NT2/D1 (cell line): ENCODE data around the gene PIK3C2G.

ENCODE experiments used
- DNase-seq: peaks from one replicate; pipeline ENCODE4 v3.0.0-alpha.2; 2011; ENCODE audit warnings: low read depth, low spot score
- H3K27me3 ChIP-seq: 2 replicates; pipeline ENCODE4 v1.6.0; 2011; ENCODE audit warnings: mild to moderate bottlenecking; ENCODE audit not compliant: insufficient read length, insufficient read depth
- H3K36me3 ChIP-seq: 2 replicates; pipeline ENCODE4 v1.6.1; 2011; ENCODE audit warnings: mild to moderate bottlenecking, low read length, mixed read lengths; ENCODE audit not compliant: insufficient read depth, insufficient read length
- H3K4me1 ChIP-seq: 2 replicates; pipeline ENCODE4 v1.5.1; 2011; ENCODE audit not compliant: insufficient read depth, insufficient read length
- H3K4me3 ChIP-seq: 2 replicates; pipeline ENCODE4 v1.5.1; 2011; ENCODE audit warnings: low read depth; ENCODE audit not compliant: insufficient read length
- H3K9ac ChIP-seq: 2 replicates; pipeline ENCODE4 v1.6.0; 2011; ENCODE audit warnings: low read depth; ENCODE audit not compliant: insufficient read length
- H3K9me3 ChIP-seq: 2 replicates; pipeline ENCODE4 v1.5.1; 2011; ENCODE audit warnings: mild to moderate bottlenecking, low read length; ENCODE audit not compliant: insufficient read depth
- SUZ12 ChIP-seq: IDR thresholded peaks from 2 replicates; pipeline ENCODE4 v1.6.1; 2011; ENCODE audit not compliant: insufficient read length, insufficient read depth; ENCODE audit errors: extremely low read depth
- YY1 ChIP-seq: IDR thresholded peaks from 2 replicates; pipeline ENCODE4 v1.6.1; 2011; ENCODE audit not compliant: insufficient read length, insufficient read depth
- ZNF274 ChIP-seq: IDR thresholded peaks from 2 replicates; pipeline ENCODE4 v1.6.1; 2011; ENCODE audit warnings: mild to moderate bottlenecking, low read depth, low read length

PIK3C2G gene

DNA sequence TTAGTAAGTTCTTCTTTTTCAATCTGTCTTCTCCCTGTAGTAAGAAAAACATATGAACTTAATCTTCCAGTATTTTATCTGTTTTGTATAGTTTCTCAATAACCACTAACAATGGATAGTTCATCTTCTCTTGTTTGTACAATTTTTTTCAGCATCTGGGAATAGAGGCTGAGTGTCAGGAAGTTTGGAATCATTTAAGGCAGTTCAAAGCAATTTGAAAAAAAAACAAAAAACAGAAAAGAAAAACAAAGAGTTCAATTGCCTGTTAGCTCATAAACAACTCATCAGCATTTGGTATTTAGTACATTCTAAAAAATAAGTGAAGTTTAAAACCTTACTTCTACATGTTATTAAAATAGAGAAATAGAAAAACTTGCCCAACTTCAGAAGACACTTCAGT, 359.7 kb downstream of the PIK3C2G start:
- TF ChIP-seq YY1 (no peak), SUZ12 (no peak), ZNF274 (no peak)
- Histone ChIP-seq H3K9me3 (peaks cover under 1% of the 10 kb centered on the region; the same call in 1 of the 2 replicates), H3K4me1 (no peaks in the 10 kb centered on the region), H3K27me3 (no peaks in the 10 kb centered on the region), H3K4me3 (no peak overlapping the region), H3K9ac (no peak overlapping the region), H3K36me3 (no peaks in the 10 kb centered on the region)
- no peak for DNase-seq

- Histone ChIP-seq H3K4me3 (no peak overlapping the region), H3K36me3 (no peaks in the 10 kb centered on the region), H3K9me3 (peaks cover 16% of the 10 kb centered on the region), H3K27me3 (no peaks in the 10 kb centered on the region), H3K4me1 (no peaks in the 10 kb centered on the region), H3K9ac (no peak overlapping the region)
- TF ChIP-seq YY1 (no peak), ZNF274 (no peak), SUZ12 (no peak)
- DNase-seq = no peak
Observed at GRCh38 chr12:18629445-18629844, 368.1 kb downstream of the PIK3C2G start.

GRCh38 chr12:18629916-18630315, 368.6 kb downstream of the PIK3C2G start:
- Histone ChIP-seq H3K4me1 (no peaks in the 10 kb centered on the region), H3K27me3 (no peaks in the 10 kb centered on the region), H3K36me3 (no peaks in the 10 kb centered on the region), H3K9ac (no peak overlapping the region), H3K9me3 (peaks cover 16% of the 10 kb centered on the region), H3K4me3 (no peak overlapping the region)
- DNase-seq = no peak
- TF ChIP-seq ZNF274 = no peak
- TF ChIP-seq YY1 = no peak
- TF ChIP-seq SUZ12 = no peak

- H3K9ac ChIP-seq = no peak overlapping the region
- no peaks in the 10 kb centered on the region for H3K4me1 ChIP-seq
- DNase-seq = no peak
- no peaks in the 10 kb centered on the region for H3K36me3 ChIP-seq
- H3K9me3 ChIP-seq = peaks cover 12% of the 10 kb centered on the region
- no peaks in the 10 kb centered on the region for H3K27me3 ChIP-seq
- no peak overlapping the region for H3K4me3 ChIP-seq
- TF ChIP-seq YY1 = no peak
- no peak for TF ChIP-seq ZNF274
- TF ChIP-seq SUZ12 = no peak
Observed at GRCh38 chr12:18631339-18631738, 370.0 kb downstream of the PIK3C2G start.

GRCh38 chr12:18632848-18633247, 371.5 kb downstream of the PIK3C2G start:
- H3K9ac ChIP-seq = no peak overlapping the region
- no peak for DNase-seq
- H3K9me3 ChIP-seq = no peaks in the 10 kb centered on the region
- no peaks in the 10 kb centered on the region for H3K4me1 ChIP-seq
- no peak overlapping the region for H3K4me3 ChIP-seq
- H3K36me3 ChIP-seq = no peaks in the 10 kb centered on the region
- no peaks in the 10 kb centered on the region for H3K27me3 ChIP-seq
- TF ChIP-seq YY1 (no peak), ZNF274 (no peak), SUZ12 (no peak)

GRCh38 chr12:18634382-18634781, 373.1 kb downstream of the PIK3C2G start:
- no peak overlapping the region for H3K9ac ChIP-seq
- no peaks in the 10 kb centered on the region for H3K36me3 ChIP-seq
- no peaks in the 10 kb centered on the region for H3K4me1 ChIP-seq
- H3K9me3 ChIP-seq = no peaks in the 10 kb centered on the region
- DNase-seq = no peak
- no peak overlapping the region for H3K4me3 ChIP-seq
- TF ChIP-seq SUZ12 (no peak), YY1 (no peak), ZNF274 (no peak)
- no peaks in the 10 kb centered on the region for H3K27me3 ChIP-seq

DNA sequence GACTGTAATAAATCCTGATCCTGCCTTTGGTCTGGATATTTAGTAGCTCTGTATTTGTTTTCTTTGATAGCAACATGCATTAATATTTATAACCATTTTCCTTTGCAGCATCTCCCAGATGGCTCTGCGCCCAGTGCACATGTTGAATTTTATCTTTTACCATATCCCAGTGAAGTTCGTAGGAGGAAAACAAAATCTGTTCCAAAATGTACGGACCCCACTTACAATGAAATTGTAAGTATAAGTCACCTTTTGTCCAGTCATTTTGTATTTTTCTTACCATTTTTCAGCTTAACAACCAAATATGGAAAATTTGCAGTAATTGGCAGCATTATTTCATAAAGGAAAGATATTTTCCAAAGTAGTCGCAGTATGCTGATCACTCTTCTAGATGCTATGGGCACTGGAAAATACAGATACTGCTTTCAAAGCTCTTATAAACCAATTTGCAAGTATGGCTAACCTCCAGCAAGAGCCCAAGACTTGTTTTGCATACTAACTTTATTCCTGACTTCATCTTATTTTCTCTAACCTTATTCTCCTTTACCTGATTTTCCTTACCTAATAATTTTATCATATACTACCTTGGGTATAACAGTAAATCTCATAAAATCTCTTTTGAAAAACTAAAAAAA, 379.1 kb downstream of the PIK3C2G start:
- no peak overlapping the region for H3K9ac ChIP-seq
- TF ChIP-seq ZNF274 (no peak), YY1 (no peak), SUZ12 (no peak)
- no peak overlapping the region for H3K4me3 ChIP-seq
- no peaks in the 10 kb centered on the region for H3K9me3 ChIP-seq
- no peaks in the 10 kb centered on the region for H3K4me1 ChIP-seq
- H3K27me3 ChIP-seq = no peaks in the 10 kb centered on the region
- no peaks in the 10 kb centered on the region for H3K36me3 ChIP-seq
- no peak for DNase-seq

DNA sequence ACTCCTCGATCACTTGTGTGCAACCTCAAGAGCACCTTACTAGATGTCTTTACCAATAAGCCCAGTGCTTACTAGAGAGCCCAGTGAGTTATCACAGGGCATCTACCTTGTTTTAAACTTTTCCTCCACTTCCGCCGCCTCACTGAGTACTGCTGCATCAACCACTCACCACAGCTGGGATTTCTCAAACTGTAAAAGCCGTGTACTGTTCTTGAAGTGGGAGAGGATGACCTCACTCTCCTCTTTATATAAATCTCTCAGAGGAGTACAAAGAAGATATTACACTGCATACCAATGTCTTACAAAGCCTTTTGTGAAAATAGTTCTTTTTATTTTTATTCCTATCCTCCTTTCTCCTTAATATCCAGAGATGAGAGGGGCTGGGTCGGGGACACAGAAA, 382.4 kb downstream of the PIK3C2G start:
- H3K9me3 ChIP-seq = no peaks in the 10 kb centered on the region
- no peaks in the 10 kb centered on the region for H3K4me1 ChIP-seq
- no peak overlapping the region for H3K9ac ChIP-seq
- H3K27me3 ChIP-seq = no peaks in the 10 kb centered on the region
- no peak for DNase-seq
- H3K4me3 ChIP-seq = no peak overlapping the region
- no peaks in the 10 kb centered on the region for H3K36me3 ChIP-seq
- no peak for TF ChIP-seq ZNF274
- no peak for TF ChIP-seq SUZ12
- no peak for TF ChIP-seq YY1
